ENCODE data around the gene SCML2.
A peak's percentile ranks its signal among the peaks of the same experiment; 100 is the strongest.
"Not testable (repeated sequence)": the region's sequence is repeated elsewhere in the genome, so short reads cannot be mapped to it uniquely, and the experiment has no call there.

The SCML2 gene

GRCh38 chrX:18354369-18355223 lies at the start of gene SCML2:
SCML2 (minus strand) TSS chrX:18354688; CDS start chrX:18334071, 20,617 bp downstream.
- DNase-seq (ENCODE audit: low read depth in 2 of 2), result peak in 1 of 2 donors; percentile 46

- DNase-seq (ENCODE audit: low read depth in 2 of 2), result no peak
These were observed 47.3 kb upstream of the SCML2 start for GRCh38 chrX:18401848-18402213.

DNA sequence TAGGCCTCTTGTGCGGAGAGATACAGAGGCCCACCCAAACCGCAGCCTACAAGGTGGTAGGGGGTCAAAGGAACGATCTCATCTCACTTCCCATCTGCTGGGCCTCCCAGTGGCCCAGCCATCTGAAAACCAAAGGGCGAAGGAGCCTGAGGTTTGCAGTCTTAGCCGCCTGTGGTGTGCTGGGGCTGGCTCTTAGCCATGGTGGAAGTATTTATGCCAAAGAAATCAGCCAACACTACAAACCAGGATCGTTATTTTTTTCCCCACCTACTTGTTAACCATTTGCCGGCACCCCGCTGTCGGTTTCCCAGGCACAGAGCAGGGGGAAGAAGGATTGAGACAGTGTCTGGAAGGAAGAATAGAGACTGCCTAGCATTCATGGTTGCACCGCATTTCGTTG lies 40.0 kb upstream of the SCML2 start:
- DNase-seq (ENCODE audit: low read depth in 2 of 2), result no peak

GRCh38 chrX:18390941-18391538 lies 36.6 kb upstream of the SCML2 start:
- peak; percentile 42 to 69 for DNase-seq (ENCODE audit: low read depth in 2 of 2)

GRCh38 chrX:18389966-18390365 lies 35.5 kb upstream of the SCML2 start:
- no peak for DNase-seq (ENCODE audit: low read depth in 2 of 2)

DNA sequence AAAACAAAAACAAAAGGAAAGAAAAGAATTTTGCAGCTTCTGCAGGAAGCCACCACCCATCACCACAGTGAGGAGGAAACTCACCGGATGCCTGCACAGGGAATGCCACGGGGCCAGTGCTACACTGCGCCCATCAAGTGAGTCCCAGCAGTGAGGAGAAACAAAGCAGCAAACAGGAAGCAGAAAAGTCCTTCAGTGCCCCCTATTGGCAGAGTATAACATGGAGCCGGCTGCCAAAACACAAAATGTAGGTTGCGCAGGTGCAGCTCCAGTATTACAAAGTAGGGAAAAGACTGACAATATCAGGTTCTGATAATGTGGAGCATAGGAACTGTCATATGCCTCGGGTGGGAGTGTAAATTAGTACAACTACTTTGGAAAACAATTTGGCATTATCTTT lies 23.3 kb upstream of the SCML2 start:
- no peak for DNase-seq (ENCODE audit: low read depth in 2 of 2)

- not testable (repeated sequence) for DNase-seq (ENCODE audit: low read depth in 2 of 2)
These were observed 20.8 kb upstream of the SCML2 start for GRCh38 chrX:18375131-18375805.

DNA sequence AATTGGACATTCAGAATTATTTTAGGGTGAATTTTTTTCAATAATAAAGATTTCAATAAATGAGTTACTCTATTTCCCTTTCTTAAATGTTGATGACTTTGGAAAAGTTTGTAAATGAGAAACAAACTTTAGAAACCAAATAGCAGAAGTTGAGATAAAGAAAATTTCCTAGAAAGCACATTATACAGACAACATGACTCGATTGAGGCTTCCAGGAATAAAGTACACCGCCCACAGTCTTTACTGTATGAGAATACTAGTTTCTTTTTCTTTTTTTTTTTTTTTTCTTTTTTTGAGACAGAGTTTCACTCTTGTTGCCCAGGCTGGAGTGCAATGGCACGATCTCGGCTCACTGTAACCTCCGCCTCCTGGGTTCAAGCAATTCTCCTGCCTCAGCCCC lies 14.6 kb upstream of the SCML2 start:
- DNase-seq (ENCODE audit: low read depth in 2 of 2), result not testable (repeated sequence)

DNA sequence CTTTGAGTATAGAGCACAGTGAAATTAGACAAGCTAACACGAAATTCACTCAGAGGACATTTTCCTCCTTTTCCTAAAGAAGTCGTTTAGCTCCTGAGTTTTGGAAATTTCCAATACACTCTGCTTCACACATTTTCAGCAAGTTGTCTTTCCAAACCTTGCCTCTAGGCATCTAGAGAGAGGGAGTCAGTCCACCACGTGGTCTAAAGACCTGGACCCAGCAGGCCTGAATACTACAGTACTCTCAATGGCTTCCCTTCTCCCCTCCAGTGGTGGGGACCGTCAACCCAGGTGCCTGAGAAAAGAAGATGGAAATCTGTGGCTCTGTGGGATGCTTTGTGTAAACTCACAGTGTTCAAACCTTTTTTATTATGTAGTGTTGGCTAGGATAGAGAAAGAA lies 13.9 kb upstream of the SCML2 start:
- DNase-seq (ENCODE audit: low read depth in 2 of 2), result no peak

DNA sequence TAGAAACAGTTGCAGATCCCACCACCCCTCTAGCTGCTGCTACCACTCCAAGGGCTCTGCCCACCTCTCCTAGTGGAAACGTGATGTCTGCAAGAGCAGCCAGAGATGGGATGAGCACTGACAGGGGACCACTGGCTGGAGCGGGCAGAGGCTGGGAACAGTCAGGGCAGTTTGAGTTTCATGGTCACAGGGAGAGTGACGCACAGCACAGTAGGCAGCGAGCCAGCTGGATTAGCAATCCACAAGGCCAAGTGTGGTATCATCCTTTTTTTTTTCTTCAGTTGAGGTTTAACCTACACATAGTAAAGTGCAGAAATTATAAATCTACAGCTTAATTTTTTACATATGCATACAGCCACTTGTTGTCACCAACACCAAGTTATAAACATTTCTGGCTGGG lies 6.4 kb upstream of the SCML2 start:
- no peak for DNase-seq (ENCODE audit: low read depth in 2 of 2)

GRCh38 chrX:18353931-18354368 lies 538 bp downstream of the SCML2 start:
- DNase-seq (ENCODE audit: low read depth in 2 of 2), result peak in 1 of 2 donors; percentile 8

GRCh38 chrX:18351784-18352183 lies 2.7 kb downstream of the SCML2 start:
- no peak for DNase-seq (ENCODE audit: low read depth in 2 of 2)

DNA sequence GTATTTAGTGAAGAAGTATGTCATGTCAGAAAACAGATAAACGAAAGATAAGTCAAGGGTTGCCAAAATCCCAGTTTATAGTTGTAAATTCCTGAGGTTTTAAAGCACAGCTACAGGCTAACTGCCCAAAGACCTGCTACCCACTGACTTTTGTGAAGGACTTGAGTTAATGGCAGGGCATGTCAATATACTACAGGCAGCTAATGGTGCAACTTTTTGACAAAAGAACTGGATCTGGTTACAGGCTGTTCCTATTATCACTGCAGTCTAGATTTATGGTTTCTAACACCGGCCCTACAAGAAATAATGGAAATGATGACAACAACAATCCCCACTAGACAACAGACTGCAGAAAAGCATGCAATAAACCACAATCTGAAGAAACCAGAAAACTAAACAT lies 6.4 kb downstream of the SCML2 start:
- no peak for DNase-seq (ENCODE audit: low read depth in 2 of 2)

DNA sequence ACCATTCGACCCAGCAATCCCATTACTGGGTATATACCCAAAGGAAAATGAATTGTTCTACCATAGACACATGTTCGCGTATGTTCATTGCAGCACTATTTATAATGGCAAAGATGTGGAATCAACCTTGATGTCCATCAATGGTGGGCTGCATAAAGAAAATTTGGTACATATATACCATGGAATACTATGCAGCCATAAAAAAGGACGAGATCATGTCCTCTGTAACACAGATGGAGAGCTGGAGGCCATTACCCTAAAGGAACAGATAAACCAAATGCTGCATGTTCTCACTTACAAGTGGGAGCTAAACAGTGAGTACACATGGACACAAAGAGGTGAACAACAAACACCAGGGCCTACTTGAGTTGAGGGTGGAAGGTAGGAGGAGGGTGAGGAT lies 45.1 kb downstream of the SCML2 start:
- no peak for DNase-seq (ENCODE audit: low read depth in 2 of 2)

GRCh38 chrX:18297251-18297650 lies 57.2 kb downstream of the SCML2 start:
- no peak for DNase-seq (ENCODE audit: low read depth in 2 of 2)

DNA sequence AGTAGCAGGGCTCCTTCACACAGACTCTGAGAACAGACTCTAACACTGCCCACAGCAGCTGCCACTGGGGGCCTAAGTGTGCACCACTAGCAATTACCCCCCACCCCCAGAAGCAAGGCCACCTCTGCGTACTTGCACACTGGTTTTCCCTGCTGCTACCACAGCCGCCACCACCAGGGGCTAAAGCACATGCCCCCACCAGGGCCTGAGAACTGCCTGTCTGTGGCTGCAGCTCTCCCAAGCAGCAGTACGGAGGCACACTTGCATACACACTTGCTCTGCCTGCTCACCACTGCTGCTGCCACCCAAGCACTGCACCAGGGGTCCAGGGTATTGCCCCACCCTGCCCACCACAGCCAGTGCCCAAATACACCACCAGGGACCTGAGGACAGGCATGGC lies 59.6 kb downstream of the SCML2 start:
- DNase-seq (ENCODE audit: low read depth in 2 of 2), result no peak

DNA sequence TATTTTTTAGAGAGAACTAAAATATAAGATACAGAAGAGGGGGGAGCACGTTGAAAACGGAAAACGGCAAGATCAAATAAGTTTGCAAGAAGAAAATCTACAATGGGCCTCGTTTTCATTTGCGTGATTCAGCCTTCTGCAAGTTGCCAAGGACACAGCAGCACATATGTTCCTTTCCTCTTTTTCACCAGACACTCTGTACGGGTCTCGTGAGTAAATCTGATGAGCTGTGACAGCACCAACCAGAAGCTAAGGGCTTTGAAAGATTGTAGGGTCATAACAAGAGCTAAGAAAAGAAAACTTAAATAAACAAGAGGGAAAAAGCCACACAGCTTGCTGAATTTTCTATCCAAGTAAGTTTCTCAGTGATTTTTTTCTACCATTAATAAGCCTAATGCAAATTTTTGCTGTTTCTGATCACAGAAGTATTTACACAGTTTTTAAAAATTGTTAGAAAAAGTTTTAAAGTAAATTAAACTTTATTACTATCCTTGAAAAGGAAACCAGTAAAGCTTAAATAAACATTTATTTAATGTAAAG lies 63.4 kb downstream of the SCML2 start:
- DNase-seq (ENCODE audit: low read depth in 2 of 2), result no peak

GRCh38 chrX:18290200-18290599 lies 64.3 kb downstream of the SCML2 start:
- DNase-seq (ENCODE audit: low read depth in 2 of 2), result no peak

DNA sequence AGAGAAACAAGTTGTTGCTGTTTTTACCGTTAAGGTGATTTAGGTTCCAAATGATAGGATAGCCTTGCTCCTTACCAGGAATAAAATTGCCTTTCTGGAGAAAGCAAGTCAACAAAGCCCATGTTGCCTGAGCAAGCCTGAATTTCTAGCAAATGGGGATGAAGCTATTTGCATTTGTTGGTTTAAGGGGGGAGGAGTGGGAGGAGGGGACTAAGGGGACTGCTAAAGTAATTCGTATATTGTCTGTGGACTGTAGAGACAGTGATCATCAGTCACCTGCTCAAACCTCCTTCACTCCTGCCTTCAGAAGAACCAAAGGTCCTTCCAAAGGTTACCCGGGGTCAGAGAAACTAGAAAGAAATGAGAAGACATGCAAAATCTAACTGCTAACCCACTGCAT lies 65.8 kb downstream of the SCML2 start:
- DNase-seq (ENCODE audit: low read depth in 2 of 2), result no peak

DNA sequence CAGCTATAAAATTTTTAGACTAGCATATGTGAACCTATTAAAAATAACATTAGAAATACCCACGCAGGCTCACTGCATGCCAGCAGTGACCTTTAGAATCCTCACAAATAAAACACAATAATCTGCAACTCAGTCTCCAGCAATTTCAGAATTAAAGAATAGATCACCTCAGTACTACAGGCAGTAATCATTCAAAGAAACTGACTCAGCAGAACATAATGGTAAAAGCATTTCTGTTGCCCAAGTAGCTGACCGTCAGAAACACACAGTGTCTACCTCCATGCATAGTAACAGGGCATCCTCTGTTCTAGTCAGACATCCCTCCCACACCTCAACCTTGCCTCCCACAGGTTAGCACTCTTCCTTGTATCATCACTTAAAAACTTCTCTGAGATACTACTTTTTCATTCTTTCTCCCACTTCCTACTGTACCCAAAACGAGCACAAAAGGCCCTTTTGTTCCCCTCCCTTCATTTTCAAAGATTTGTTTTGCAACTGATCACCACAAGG lies 68.1 kb downstream of the SCML2 start:
- no peak for DNase-seq (ENCODE audit: low read depth in 2 of 2)

DNA sequence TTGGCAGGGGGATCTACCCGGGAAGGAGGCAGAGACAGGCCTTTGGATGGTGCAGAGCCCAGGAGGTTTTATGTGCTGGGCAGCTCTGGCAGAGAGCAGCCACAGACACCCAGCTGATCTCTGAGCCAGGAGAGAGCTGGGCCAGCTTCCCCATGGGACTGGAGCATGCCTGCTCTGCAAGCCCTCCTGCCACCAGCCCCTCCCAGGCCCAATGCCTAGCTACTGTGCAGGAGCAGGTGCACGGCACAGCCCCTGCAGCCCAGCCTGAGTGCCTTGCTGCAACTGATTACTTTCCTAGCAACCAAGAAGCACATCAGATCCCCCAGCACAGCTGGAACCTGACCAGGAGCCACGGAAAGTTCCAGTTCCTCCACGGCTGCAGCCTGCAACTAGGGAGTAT lies 76.0 kb downstream of the SCML2 start:
- DNase-seq (ENCODE audit: low read depth in 2 of 2), result no peak

GRCh38 chrX:18272222-18272621 lies 82.3 kb downstream of the SCML2 start:
- no peak for DNase-seq (ENCODE audit: low read depth in 2 of 2)

Data from stimulated activated CD4-positive, alpha-beta T cell treated with anti-CD3 and anti-CD28 coated beads, Interleukin-1b, Interleukin-23, amount 100 ng/mL, for 4 hours (primary cell).